ENCODE results near the gene ATP6V0C.
"Not testable (repeated sequence)": the region's sequence is repeated elsewhere in the genome, so short reads cannot be mapped to it uniquely, and the experiment has no call there.

DNA sequence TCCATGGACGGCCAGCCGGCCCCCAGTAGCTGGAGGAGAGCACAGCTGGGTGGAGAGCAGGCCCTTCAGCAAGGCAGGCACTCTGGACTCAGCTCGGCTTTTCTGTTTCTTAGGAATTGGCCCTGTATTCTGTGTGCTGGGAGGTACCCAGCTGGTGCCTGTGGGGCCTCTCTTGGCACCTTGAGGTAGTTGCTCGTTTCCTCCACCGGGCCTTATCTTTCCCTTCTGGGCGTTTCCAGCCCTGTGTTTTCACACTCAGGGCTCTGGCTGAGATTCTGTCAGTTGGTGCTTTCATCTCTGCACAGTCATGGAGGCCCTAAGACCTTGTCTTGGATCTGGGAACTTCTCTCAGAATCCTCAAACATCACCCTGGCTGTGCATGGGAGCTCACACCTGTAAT lies 53.8 kb downstream of the ATP6V0C start:
- TF ChIP-seq EHMT2 (IDR thresholded peaks at IDR 0.05; ENCODE audit: borderline replicate concordance, low read depth, low read length); NONO (IDR thresholded peaks at IDR 0.05); NONO (CRISPR knock-in tag; conservative IDR thresholded peaks at IDR 0.05); TRIM22 (IDR thresholded peaks at IDR 0.05); ZNF883 (CRISPR knock-in tag; IDR thresholded peaks at IDR 0.05; ENCODE audit: not compliant biosample characterization): not testable (repeated sequence)
